ENCODE results near the gene THOC1. TPM values are rescaled to one million over a fixed set of nuclear protein-coding genes. Genes with fewer than 3 reads are reported as not detected.

Gene THOC1
- total and polyA plus RNA-seq, 2 of the 8 experiments (the other 6 are each of a cell fraction or from before 2014, with no cell fraction given) = 19.1 to 66.4 TPM

- TF ChIP-seq RAD21 (IDR thresholded peaks at IDR 0.05 in 1 of 2, conservative IDR thresholded peaks at IDR 0.05 in 1 of 2; ENCODE audit: low read depth in 2 of 2, low read length in 2 of 2) (peak; percentile 11 to 26; a peak in 3 of 4 replicates), GTF2F1 (IDR thresholded peaks at IDR 0.05; ENCODE audit: borderline replicate concordance, low read depth, low read length) (peak; percentile 52; the same call in 1 of the 2 replicates), CHD7 (IDR thresholded peaks at IDR 0.05; ENCODE audit: insufficient replicate concordance, low read length) (no peak), PHF8 (conservative IDR thresholded peaks at IDR 0.05; ENCODE audit: low read depth, low read length) (peak; percentile 95), ATF3 (IDR thresholded peaks at IDR 0.05; ENCODE audit: insufficient read depth, low read depth, low read length) (peak; percentile 84), NRF1 (IDR thresholded peaks at IDR 0.05; ENCODE audit: low read depth, low read length) (0 out of 2 replicates have a peak, but pooled peaks have one; percentile 14), SRF (IDR thresholded peaks at IDR 0.05; ENCODE audit: low read depth, low read length) (peak; percentile 76), TAF7 (optimal IDR thresholded peaks at IDR 0.05; ENCODE audit: borderline replicate concordance, low read depth, low read length) (peak; percentile 91)
These were observed at the start of gene THOC1 (continued) for GRCh38 chr18:267688-268552.

Data from H1 (cell line).